GM19099 (cell line): ENCODE measurements around the gene PLXNB3.

ENCODE experiments used
- POLR2A ChIP-seq: IDR thresholded peaks from 3 replicates; pipeline ENCODE4 v1.6.1; 2011; ENCODE audit warnings: low read depth; ENCODE audit not compliant: insufficient read length; ENCODE audit errors: extremely low read depth

The PLXNB3 gene

GRCh38 chrX:153792368-153792767 lies 28.3 kb downstream of the PLXNB3 start:
- TF ChIP-seq POLR2A = no peak

- no peak for TF ChIP-seq POLR2A
Measured at GRCh38 chrX:153793291-153793690, 29.2 kb downstream of the PLXNB3 start.

GRCh38 chrX:153794018-153794896 lies 30.2 kb downstream of the PLXNB3 start, which contains the start of the genes IDH3G and SSR4:
IDH3G (minus strand) TSS chrX:153794375; CDS start chrX:153794326, 49 bp downstream.
SSR4 (plus strand) TSS chrX:153794668; CDS start chrX:153794688, 20 bp downstream.
- TF ChIP-seq POLR2A = peak; percentile 75

- TF ChIP-seq POLR2A = no peak
Measured at GRCh38 chrX:153794897-153795816, 31.1 kb downstream of the PLXNB3 start.

GRCh38 chrX:153797415-153798015 lies 33.5 kb downstream of the PLXNB3 start:
- TF ChIP-seq POLR2A = no peak

- TF ChIP-seq POLR2A = no peak
Measured at GRCh38 chrX:153799326-153799725, 35.3 kb downstream of the PLXNB3 start.

- TF ChIP-seq POLR2A = no peak
Measured at GRCh38 chrX:153800177-153800722, 36.2 kb downstream of the PLXNB3 start.

- no peak for TF ChIP-seq POLR2A
Measured at GRCh38 chrX:153800746-153801145, 36.7 kb downstream of the PLXNB3 start.

GRCh38 chrX:153801669-153802068 lies 37.6 kb downstream of the PLXNB3 start:
- no peak for TF ChIP-seq POLR2A

GRCh38 chrX:153802513-153803045 lies 38.5 kb downstream of the PLXNB3 start:
- TF ChIP-seq POLR2A = no peak

GRCh38 chrX:153803211-153804099 lies 39.4 kb downstream of the PLXNB3 start:
- TF ChIP-seq POLR2A = no peak

GRCh38 chrX:153804100-153804595 lies 40.1 kb downstream of the PLXNB3 start:
- no peak for TF ChIP-seq POLR2A

GRCh38 chrX:153804621-153805020 lies 40.6 kb downstream of the PLXNB3 start:
- TF ChIP-seq POLR2A = no peak

GRCh38 chrX:153805436-153805835 lies 41.4 kb downstream of the PLXNB3 start:
- TF ChIP-seq POLR2A = no peak

GRCh38 chrX:153806999-153807575 lies 43.0 kb downstream of the PLXNB3 start:
- TF ChIP-seq POLR2A = no peak
